IMR-90 (cell line): ENCODE data around the gene APC. TPM values are rescaled to one million over a fixed set of nuclear protein-coding genes. Genes with fewer than 3 reads are reported as not detected.

Experiments
- ATAC-seq: fragments of 200-7000 bp; cut with Tn5 transposase; 2 replicates; pipeline ENCODE4 v1.9.1; 2020; ENCODE audit warnings: low read depth, mild to moderate bottlenecking, moderate library complexity
- BruUV-seq: library from RNA; stranded (reverse); fragments of 400-500 nt; replicated peaks from 2 replicates; lab custom pipeline; 2021; lab: Mats Ljungman, UMichigan
- CTCF ChIA-PET: fragments of 300-600 bp; formaldehyde crosslinking; extraction: SDS; loops from one replicate; lab custom pipeline; 2021; ENCODE audit warnings: antibody characterized with exemption; lab: Yijun Ruan, JAX
- POLR2A ChIA-PET: fragments of 300-600 bp; sonication (Branson Sonifier 250); formaldehyde crosslinking; loops from one replicate; lab custom pipeline; 2022; ENCODE audit warnings: antibody characterized with exemption; ENCODE audit not compliant: unreplicated experiment; lab: Charles Lee
- DNase-seq: peaks from one replicate; pipeline ENCODE4 v3.0.0; 2013
- H2AFZ ChIP-seq: replicated peaks from 2 replicates; pipeline ENCODE3; 2013; ENCODE audit warnings: low read length, mild to moderate bottlenecking; ENCODE audit not compliant: poor library complexity
- H2AK5ac ChIP-seq: 2 replicates; pipeline ENCODE4 v1.6.1; 2013; ENCODE audit warnings: low read depth, low read length, inconsistent platforms
- H2AK9ac ChIP-seq: replicated peaks from 2 replicates; pipeline ENCODE3; 2013; ENCODE audit warnings: mild to moderate bottlenecking, low read depth, low read length, moderate library complexity; ENCODE audit not compliant: poor library complexity
- H2BK120ac ChIP-seq: 2 replicates; pipeline ENCODE4 v1.6.1; 2013; ENCODE audit warnings: low read depth, low read length, inconsistent platforms
- H2BK15ac ChIP-seq: 3 replicates; pipeline ENCODE4 v1.6.1; 2013; ENCODE audit warnings: low read depth, low read length, inconsistent platforms
- H2BK20ac ChIP-seq: 2 replicates; pipeline ENCODE4 v1.6.1; 2013; ENCODE audit warnings: low read depth, mild to moderate bottlenecking, inconsistent platforms, low read length, moderate library complexity
- H2BK5ac ChIP-seq: 2 replicates; pipeline ENCODE4 v1.6.1; 2013; ENCODE audit warnings: mild to moderate bottlenecking, low read depth, low read length, inconsistent platforms; ENCODE audit not compliant: poor library complexity, severe bottlenecking
- H3K14ac ChIP-seq: replicated peaks from 2 replicates; pipeline ENCODE4 v1.6.1; 2013; ENCODE audit warnings: low read depth, low read length, inconsistent platforms
- H3K18ac ChIP-seq: 2 replicates; pipeline ENCODE4 v1.6.1; 2013; ENCODE audit warnings: low read depth, low read length, control low read depth
- H3K23ac ChIP-seq: 2 replicates; pipeline ENCODE4 v1.6.1; 2013; ENCODE audit warnings: low read depth, low read length, inconsistent platforms
- H3K27ac ChIP-seq: 2 replicates; pipeline ENCODE4 v1.5.1; 2013; ENCODE audit warnings: mild to moderate bottlenecking, control low read depth, low read length; ENCODE audit not compliant: insufficient read depth
- H3K27me3 ChIP-seq: 2 replicates; pipeline ENCODE4 v1.6.1; 2013; ENCODE audit warnings: low read length; ENCODE audit not compliant: control insufficient read depth, insufficient read depth
- H3K36me3 ChIP-seq: 2 replicates; pipeline ENCODE4 v1.6.1; 2013; ENCODE audit warnings: low read length, mixed read lengths; ENCODE audit not compliant: control insufficient read depth, insufficient read depth
- H3K4ac ChIP-seq: 2 replicates; pipeline ENCODE4 v1.6.1; 2013; ENCODE audit warnings: low read depth, low read length, inconsistent platforms
- H3K4me1 ChIP-seq: 2 replicates; pipeline ENCODE4 v1.6.1; 2013; ENCODE audit warnings: low read length, mixed read lengths; ENCODE audit not compliant: control insufficient read depth, insufficient read depth
- H3K4me2 ChIP-seq: 2 replicates; pipeline ENCODE4 v1.6.1; 2013; ENCODE audit warnings: low read depth, mild to moderate bottlenecking, control low read depth, low read length, moderate library complexity
- H3K4me3 ChIP-seq: 2 replicates; pipeline ENCODE4 v1.5.1; 2013; ENCODE audit warnings: low read depth, mild to moderate bottlenecking, control low read depth, low read length, moderate library complexity; ENCODE audit not compliant: insufficient read depth
- H3K56ac ChIP-seq: 2 replicates; pipeline ENCODE4 v1.6.1; 2013; ENCODE audit warnings: low read length, inconsistent platforms; ENCODE audit not compliant: insufficient read depth; ENCODE audit errors: extremely low read depth
- H3K79me1 ChIP-seq, 2 experiments: 2 replicates each; pipeline ENCODE4 v1.6.1; 2013; ENCODE audit warnings: low read length in 2 of 2, inconsistent platforms in 1 of 2, low read depth in 1 of 2
- H3K9ac ChIP-seq: 2 replicates; pipeline ENCODE4 v1.6.1; 2013; ENCODE audit warnings: low read depth, low read length, control low read depth
- H3K9me1 ChIP-seq: 2 replicates; pipeline ENCODE4 v1.6.1; 2013; ENCODE audit warnings: low read length, inconsistent platforms; ENCODE audit not compliant: insufficient read depth
- H3K9me3 ChIP-seq: 2 replicates; pipeline ENCODE4 v1.6.1; 2013; ENCODE audit warnings: low read length; ENCODE audit not compliant: control insufficient read depth, insufficient read depth
- H4K20me1 ChIP-seq: 2 replicates; pipeline ENCODE4 v1.6.1; 2013; ENCODE audit warnings: low read length, inconsistent platforms; ENCODE audit not compliant: insufficient read depth
- H4K5ac ChIP-seq: 2 replicates; pipeline ENCODE4 v1.6.1; 2013; ENCODE audit warnings: mild to moderate bottlenecking, low read depth, low read length, control low read depth
- H4K8ac ChIP-seq, 2 experiments: 2 replicates each; pipeline ENCODE4 v1.6.1; 2013; ENCODE audit warnings: low read depth in 2 of 2, low read length in 2 of 2, control low read depth in 1 of 2, inconsistent platforms in 1 of 2
- H4K91ac ChIP-seq: 2 replicates; pipeline ENCODE4 v1.6.1; 2013; ENCODE audit warnings: low read depth, low read length, inconsistent platforms; ENCODE audit not compliant: insufficient read depth
- CEBPB ChIP-seq: IDR thresholded peaks from 2 replicates; pipeline ENCODE4 v1.6.1; 2012; ENCODE audit warnings: low read depth, low read length, improper control_type of control experiment
- CHD1 ChIP-seq: IDR thresholded peaks from 2 replicates; pipeline ENCODE4 v1.6.1; 2012; ENCODE audit warnings: low read depth, low read length, improper control_type of control experiment
- MAFK ChIP-seq: IDR thresholded peaks from 2 replicates; pipeline ENCODE4 v1.6.1; 2012; ENCODE audit warnings: low read depth, low read length, improper control_type of control experiment
- MAZ ChIP-seq: IDR thresholded peaks from 2 replicates; pipeline ENCODE4 v1.6.1; 2012; ENCODE audit warnings: low read depth, mild to moderate bottlenecking, low read length, improper control_type of control experiment, moderate library complexity, borderline replicate concordance
- MXI1 ChIP-seq: IDR thresholded peaks from 2 replicates; pipeline ENCODE4 v1.6.1; 2012; ENCODE audit warnings: low read depth, mild to moderate bottlenecking, low read length, moderate library complexity, borderline replicate concordance
- NFE2L2 ChIP-seq: fragments of 150-350 bp; IDR thresholded peaks from 2 replicates; pipeline ENCODE4 v1.6.1; 2016; ENCODE audit warnings: low read depth, mild to moderate bottlenecking, low read length
- POLR2A ChIP-seq: IDR thresholded peaks from 2 replicates; pipeline ENCODE4 v1.6.1; 2012; ENCODE audit warnings: mild to moderate bottlenecking, low read depth, low read length
- RAD21 ChIP-seq: IDR thresholded peaks from 2 replicates; pipeline ENCODE4 v1.6.1; 2012; ENCODE audit warnings: low read length, improper control_type of control experiment
- RCOR1 ChIP-seq: IDR thresholded peaks from 2 replicates; pipeline ENCODE4 v1.6.1; 2012; ENCODE audit warnings: mild to moderate bottlenecking, low read length, improper control_type of control experiment; ENCODE audit not compliant: insufficient replicate concordance
- USF2 ChIP-seq: fragments of 150-350 bp; IDR thresholded peaks from 2 replicates; pipeline ENCODE4 v1.6.1; 2017; ENCODE audit warnings: mild to moderate bottlenecking, antibody characterized with exemption, low read length, low read depth
- WGBS, 2 experiments: methylation state at CpG; one replicate each; pipeline versions ENCODE4 v1.1.5 to v1.1.7; 2013; ENCODE audit warnings: missing lambda C conversion rate in 2 of 2; ENCODE audit not compliant: insufficient read length in 1 of 2; ENCODE audit errors: extremely low coverage in 2 of 2; 5-methylcytosine and 5-hydroxymethylcytosine counted together
- dilution Hi-C: fragments of 300-500 bp; cut with HindIII; formaldehyde crosslinking; loops from one replicate; pipeline ENCODE4 v1.14.3; 2018; ENCODE audit warnings: low sequenced_read_pairs; ENCODE audit not compliant: unreplicated experiment
- in situ Hi-C: fragments of 300-500 bp; cut with MboI; formaldehyde crosslinking; loops from 3 replicates; pipeline ENCODE4 v1.14.3; 2019; ENCODE audit warnings: low sequenced_read_pairs, inconsistent platforms, mixed read lengths
- intact Hi-C: fragments of 100-400 bp; cut with micrococcal nuclease; formaldehyde crosslinking; loops from 2 replicates; pipeline ENCODE4 v1.10.0; 2022
- polyA plus RNA-seq, 3 experiments: library from polyadenylated mRNA; depleted of rRNA; stranded (reverse); fragments of >200 nt; gene quantifications; 2 replicates each; pipeline ENCODE4 v1.2.3, GENCODE V29; 2012; ENCODE audit warnings: low replicate concordance in 1 of 3
- total RNA-seq: library from RNA; depleted of rRNA; stranded (reverse); fragments of >200 nt; gene quantifications from 2 replicates; pipeline ENCODE4 v1.2.3, GENCODE V29; 2012
- TF ChIP-seq, protein P1 (sequence below): conservative IDR thresholded peaks from 2 replicates; pipeline ENCODE4 v1.5.1; 2012; ENCODE audit warnings: mild to moderate bottlenecking, low read depth, low read length, improper control_type of control experiment
- TF ChIP-seq, protein P2 (sequence below): fragments of 150-350 bp; IDR thresholded peaks from 2 replicates; pipeline ENCODE4 v1.6.1; 2016; ENCODE audit warnings: low read depth, mild to moderate bottlenecking, low read length, moderate library complexity, borderline replicate concordance

APC gene
- total and polyA plus RNA-seq, 2 of the 4 experiments (the other 2 are of a cell fraction), result 7.3 to 58.4 TPM

DNA sequence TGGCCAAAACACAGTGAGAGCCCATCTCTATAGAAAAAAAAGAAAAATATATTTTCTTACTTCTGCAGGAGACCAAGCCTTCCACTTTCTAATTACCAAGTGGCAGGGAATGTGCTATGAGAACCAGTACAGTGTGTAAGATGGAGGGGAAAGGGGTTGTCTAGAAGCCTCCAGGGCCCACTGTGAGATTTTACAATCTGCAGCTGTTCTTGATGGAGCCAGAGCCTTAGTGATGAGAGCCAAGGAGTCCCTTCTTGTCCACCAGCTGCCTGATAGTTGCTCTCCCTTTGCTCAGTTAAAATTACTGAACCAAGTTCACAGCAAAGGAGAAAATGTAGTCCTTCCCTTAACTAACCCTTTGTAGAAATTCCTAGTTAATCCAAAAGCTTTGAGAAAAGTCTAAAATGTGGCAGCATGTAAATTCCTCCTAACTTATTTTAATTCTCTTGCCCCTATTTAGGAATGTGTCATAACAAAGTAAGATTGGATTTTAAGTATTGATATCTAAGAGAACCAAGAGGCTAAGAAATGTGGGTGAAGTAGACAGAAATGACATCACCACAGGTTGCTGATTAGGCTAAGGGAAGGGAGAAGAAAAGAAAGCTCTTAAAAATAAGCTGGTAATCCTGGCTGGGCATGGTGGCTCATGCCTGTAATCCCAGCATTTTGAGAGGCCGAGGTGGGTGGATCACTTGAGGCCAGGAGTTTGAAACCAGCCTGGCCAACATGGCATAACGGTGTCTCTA is 142.7 kb downstream of the APC start:
- no peak for TF ChIP-seq CHD1
- TF ChIP-seq, protein P1, sequence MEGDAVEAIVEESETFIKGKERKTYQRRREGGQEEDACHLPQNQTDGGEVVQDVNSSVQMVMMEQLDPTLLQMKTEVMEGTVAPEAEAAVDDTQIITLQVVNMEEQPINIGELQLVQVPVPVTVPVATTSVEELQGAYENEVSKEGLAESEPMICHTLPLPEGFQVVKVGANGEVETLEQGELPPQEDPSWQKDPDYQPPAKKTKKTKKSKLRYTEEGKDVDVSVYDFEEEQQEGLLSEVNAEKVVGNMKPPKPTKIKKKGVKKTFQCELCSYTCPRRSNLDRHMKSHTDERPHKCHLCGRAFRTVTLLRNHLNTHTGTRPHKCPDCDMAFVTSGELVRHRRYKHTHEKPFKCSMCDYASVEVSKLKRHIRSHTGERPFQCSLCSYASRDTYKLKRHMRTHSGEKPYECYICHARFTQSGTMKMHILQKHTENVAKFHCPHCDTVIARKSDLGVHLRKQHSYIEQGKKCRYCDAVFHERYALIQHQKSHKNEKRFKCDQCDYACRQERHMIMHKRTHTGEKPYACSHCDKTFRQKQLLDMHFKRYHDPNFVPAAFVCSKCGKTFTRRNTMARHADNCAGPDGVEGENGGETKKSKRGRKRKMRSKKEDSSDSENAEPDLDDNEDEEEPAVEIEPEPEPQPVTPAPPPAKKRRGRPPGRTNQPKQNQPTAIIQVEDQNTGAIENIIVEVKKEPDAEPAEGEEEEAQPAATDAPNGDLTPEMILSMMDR, result no peak
- TF ChIP-seq RAD21, result no peak
- TF ChIP-seq MAFK, result no peak
- TF ChIP-seq, protein P2, sequence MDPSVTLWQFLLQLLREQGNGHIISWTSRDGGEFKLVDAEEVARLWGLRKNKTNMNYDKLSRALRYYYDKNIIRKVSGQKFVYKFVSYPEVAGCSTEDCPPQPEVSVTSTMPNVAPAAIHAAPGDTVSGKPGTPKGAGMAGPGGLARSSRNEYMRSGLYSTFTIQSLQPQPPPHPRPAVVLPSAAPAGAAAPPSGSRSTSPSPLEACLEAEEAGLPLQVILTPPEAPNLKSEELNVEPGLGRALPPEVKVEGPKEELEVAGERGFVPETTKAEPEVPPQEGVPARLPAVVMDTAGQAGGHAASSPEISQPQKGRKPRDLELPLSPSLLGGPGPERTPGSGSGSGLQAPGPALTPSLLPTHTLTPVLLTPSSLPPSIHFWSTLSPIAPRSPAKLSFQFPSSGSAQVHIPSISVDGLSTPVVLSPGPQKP, result no peak
- TF ChIP-seq NFE2L2, result no peak
- TF ChIP-seq MXI1, result no peak
- no peak for TF ChIP-seq POLR2A
- TF ChIP-seq CEBPB, result no peak
- TF ChIP-seq RCOR1, result no peak
- no peak for TF ChIP-seq MAZ
- TF ChIP-seq USF2, result no peak
- Histone ChIP-seq H3K4ac (no peak overlapping the region), H3K9me1 (peaks cover 9% of the 10 kb centered on the region), H3K4me1 (0 out of 2 replicates have a peak, but pooled peaks cover 2% of the 10 kb centered on the region), H4K91ac (no peak overlapping the region), H3K4me3 (no peak overlapping the region), H3K27ac (no peak overlapping the region), H3K36me3 (peaks cover 44% of the 10 kb centered on the region), H3K27me3 (no peaks in the 10 kb centered on the region), H2BK20ac (no peak overlapping the region), H3K14ac (no peak overlapping the region), H4K5ac (no peak overlapping the region), H4K8ac (no peak overlapping the region), H3K23ac (no peak overlapping the region), H3K4me2 (no peak overlapping the region), H2BK15ac (no peak overlapping the region), H3K9me3 (no peaks in the 10 kb centered on the region), H3K79me1 (peaks cover 30 to 52% of the 10 kb centered on the region in 2 experiments; a peak in 3 of 4 replicates), H2AFZ (no peak overlapping the region), H4K20me1 (peaks cover 12% of the 10 kb centered on the region; the same call in 1 of the 2 replicates), H2BK120ac (no peak overlapping the region), H3K9ac (no peak overlapping the region), H3K56ac (no peak overlapping the region), H2AK5ac (no peak overlapping the region), H3K18ac (no peak overlapping the region), H2AK9ac (no peak overlapping the region), H2BK5ac (no peak overlapping the region)
- in situ Hi-C loops, result no loop called here
- ChIA-PET POLR2A (interaction anchor here (0.6 kb wide), 1 partner anchor 35 kb away, joined by 3 read pairs; no protein-coding TSS in a partner anchor), CTCF (no interaction called here)
- ATAC-seq, result no peak
- no peak for DNase-seq
- BruUV-seq, result no TSS peak
- dilution Hi-C loops, result no loop called here
- 100% methylated on average over 1 of the region's 2 CpGs; no CpG with 5 or more reads in 1 of the 2 experiments for WGBS, 2 experiments
- intact Hi-C loops, result no loop called here
